B cell (primary cell): Measurements from ENCODE around the gene LMAN2. TPM values are rescaled to one million over a fixed set of nuclear protein-coding genes. Genes with fewer than 3 reads are reported as not detected.

Experiments used
- ATAC-seq: fragments of 200-7000 bp; cut with Tn5 transposase; one replicate; pipeline ENCODE4 v1.10.0; 2021; ENCODE audit warnings: low read depth, mild to moderate bottlenecking, moderate number of reproducible peaks, moderate library complexity
- CTCF ChIA-PET: fragments of 350-600 bp; sonication (Branson Sonifier 250); formaldehyde crosslinking; loops from one replicate; lab custom pipeline; 2021; ENCODE audit warnings: antibody characterized with exemption, inconsistent platforms; lab: Charles Lee
- POLR2A ChIA-PET: fragments of 350-600 bp; sonication (Branson Sonifier 250); formaldehyde crosslinking; loops from one replicate; lab custom pipeline; 2021; ENCODE audit warnings: antibody characterized with exemption; lab: Charles Lee
- DNase-seq: peaks from one replicate; pipeline ENCODE4 v3.0.0; 2013
- H2AFZ ChIP-seq: 2 replicates; pipeline ENCODE4 v1.6.1; 2012; ENCODE audit warnings: mild to moderate bottlenecking, low read depth, low read length; ENCODE audit not compliant: insufficient read depth, poor library complexity, severe bottlenecking
- H3K27ac ChIP-seq, 2 donors: 1 replicate in 1 of 2; 2 replicates in 1 of 2; pipeline ENCODE4 v1.5.1; 2012 to 2013; ENCODE audit warnings: low read length in 2 of 2, mild to moderate bottlenecking in 2 of 2, moderate library complexity in 1 of 2
- H3K27me3 ChIP-seq, 4 experiments: fragments of 200-600 bp in 1 of 4; sonication (generic) in 1 of 4; replicated peaks in 1 of 4; 1 replicate in 2 of 4; 2 replicates in 2 of 4; pipeline versions ENCODE4 v1.6.1 to v1.7.0; 2013 to 2016; ENCODE audit warnings: low read length in 3 of 4, mild to moderate bottlenecking in 2 of 4, mixed read lengths in 1 of 4, moderate library complexity in 1 of 4; ENCODE audit not compliant: insufficient read depth in 4 of 4, control insufficient read depth in 3 of 4; ENCODE audit errors: control extremely low read depth in 1 of 4
- H3K36me3 ChIP-seq, 2 experiments: replicated peaks in 1 of 2; 1 replicate in 1 of 2; 2 replicates in 1 of 2; pipeline versions ENCODE4 v1.6.1 to v1.7.1; 2013; ENCODE audit warnings: low read length in 1 of 2; ENCODE audit not compliant: insufficient read depth in 2 of 2, control insufficient read depth in 1 of 2; ENCODE audit errors: control extremely low read depth in 1 of 2, extremely low read depth in 1 of 2
- H3K4me1 ChIP-seq, 2 donors: fragments of 200-600 bp in 1 of 2; sonication (generic) in 1 of 2; 1 replicate in 1 of 2; 2 replicates in 1 of 2; pipeline versions ENCODE4 v1.5.1 to v1.6.1; 2013 to 2017; ENCODE audit warnings: low read length in 2 of 2; ENCODE audit not compliant: control insufficient read depth in 2 of 2, insufficient read depth in 2 of 2
- H3K4me2 ChIP-seq: replicated peaks from 2 replicates; pipeline ENCODE3; 2012; ENCODE audit warnings: mild to moderate bottlenecking, low read depth, low read length; ENCODE audit not compliant: poor library complexity, severe bottlenecking
- H3K4me3 ChIP-seq, 5 experiments: fragments of 200-600 bp in 1 of 5; sonication (generic) in 1 of 5; 1 replicate in 3 of 5; 2 replicates in 2 of 5; pipeline versions ENCODE4 v1.5.1 to v1.7.0; 2011 to 2016; ENCODE audit warnings: low read length in 4 of 5, mild to moderate bottlenecking in 4 of 5, low read depth in 2 of 5, control low read depth in 1 of 5, moderate library complexity in 1 of 5; ENCODE audit not compliant: insufficient read depth in 1 of 5; ENCODE audit errors: control extremely low read depth in 1 of 5, extremely low read depth in 1 of 5
- H3K79me2 ChIP-seq: fragments of 200-600 bp; sonication (generic); one replicate; pipeline ENCODE4 v1.6.0; 2016; ENCODE audit warnings: low read length; ENCODE audit not compliant: control insufficient read depth, insufficient read depth
- H3K9ac ChIP-seq: fragments of 200-600 bp; sonication (generic); 2 replicates; pipeline ENCODE4 v1.6.1; 2017; ENCODE audit warnings: mild to moderate bottlenecking, low read length, moderate library complexity
- H3K9me3 ChIP-seq, 3 donors: one replicate each; pipeline versions ENCODE4 v1.6.1 to v1.7.1; 2013; ENCODE audit warnings: low read length in 2 of 3; ENCODE audit not compliant: control insufficient read depth in 2 of 3, insufficient read depth in 1 of 3; ENCODE audit errors: control extremely low read depth in 1 of 3
- H4K20me1 ChIP-seq: 2 replicates; pipeline ENCODE4 v1.6.0; 2012; ENCODE audit warnings: mild to moderate bottlenecking, low read length; ENCODE audit not compliant: insufficient read depth, control insufficient read depth, poor library complexity, severe bottlenecking
- H3K27ac Mint-ChIP-seq: one replicate; pipeline ENCODE4 v1.8.0; 2021; ENCODE audit warnings: mixed read lengths
- H3K27me3 Mint-ChIP-seq: one replicate; pipeline ENCODE4 v1.8.0; 2021; ENCODE audit warnings: mixed read lengths
- H3K4me1 Mint-ChIP-seq: one replicate; pipeline ENCODE4 v1.8.0; 2021; ENCODE audit warnings: mixed read lengths
- H3K4me3 Mint-ChIP-seq: one replicate; pipeline ENCODE4 v1.8.0; 2021; ENCODE audit warnings: mixed read lengths
- H3K9me3 Mint-ChIP-seq: one replicate; pipeline ENCODE4 v1.8.0; 2022; ENCODE audit warnings: mixed read lengths; ENCODE audit not compliant: insufficient read depth
- CTCF ChIP-seq: fragments of 200-600 bp; IDR thresholded peaks from one replicate; pipeline ENCODE4 v1.8.0; 2022; ENCODE audit warnings: antibody characterized with exemption, mild to moderate bottlenecking
- EZH2 ChIP-seq: IDR thresholded peaks from 2 replicates; pipeline ENCODE4 v1.6.1; 2012; ENCODE audit warnings: borderline replicate concordance, low read depth, mild to moderate bottlenecking, moderate library complexity, low read length; ENCODE audit not compliant: insufficient read depth, poor library complexity, severe bottlenecking
- WGBS: methylation state at CpG from one replicate; pipeline ENCODE4 v1.1.5; 2013; ENCODE audit warnings: missing lambda C conversion rate; ENCODE audit not compliant: insufficient coverage; 5-methylcytosine and 5-hydroxymethylcytosine counted together
- intact Hi-C: fragments of 100-400 bp; cut with micrococcal nuclease; formaldehyde crosslinking; loops from one replicate; pipeline ENCODE4 v1.10.0; 2022
- polyA plus RNA-seq: library from polyadenylated mRNA; depleted of rRNA; stranded (reverse); fragments of >200 nt; gene quantifications from 2 replicates; pipeline ENCODE4 v1.2.3, GENCODE V29; 2012
- total RNA-seq, 2 donors: library from RNA; stranded (reverse); fragments of 120-200 nt in 1 of 2; gene quantifications; 1 replicate in 1 of 2; 2 replicates in 1 of 2; pipeline versions ENCODE4 v1.2.3 to v1.2.4, GENCODE V29; 2013 to 2022

Gene LMAN2
- total and polyA plus RNA-seq, 2 donors (not counting 1 experiment from before 2014, with no cell fraction given): 99.4 to 123 TPM

- Histone ChIP-seq H3K27me3 (no peaks in the 10 kb centered on the region), H3K9ac (no peak overlapping the region), H3K9me3 (no peaks in the 10 kb centered on the region), H3K4me1 (peaks cover 29 to 38% of the 10 kb centered on the region in 2 donors), H3K79me2 (peaks cover 23% of the 10 kb centered on the region), H3K4me3 (no peak overlapping the region), H2AFZ (no peak overlapping the region), H4K20me1 (peaks cover 59% of the 10 kb centered on the region), H3K27ac (no peak overlapping the region), H3K36me3 (peaks cover 0 to 1% of the 10 kb centered on the region in 2 experiments), H3K4me2 (no peak overlapping the region)
- TF ChIP-seq EZH2 (no peak), CTCF (no peak)
- peaks cover 39% of the 10 kb centered on the region for H3K4me1 Mint-ChIP-seq
- H3K9me3 Mint-ChIP-seq: no peaks in the 10 kb centered on the region
- no peaks in the 10 kb centered on the region for H3K27me3 Mint-ChIP-seq
- CTCF ChIA-PET: interaction anchor here (0.6 to 2.3 kb wide), 3 partner anchors 13 to 112 kb away, joined by 3 to 8 read pairs (median 6); partner anchors contain the start of gene GRK6
- POLR2A ChIA-PET: no interaction called here
- no peak for DNase-seq
- WGBS: 97% methylated on average over 17 of the region's 18 CpGs
- ATAC-seq: no peak
- H3K27ac Mint-ChIP-seq: no peak overlapping the region
- H3K4me3 Mint-ChIP-seq: no peak overlapping the region
- intact Hi-C loops: loop anchor here (10.0 kb wide), 1 partner anchor 800 kb away; the partner anchor contains the start of gene N4BP3
These were observed 36.8 kb downstream of the LMAN2 start for GRCh38 chr5:177314376-177315342.
